GM19395 (cell line): ENCODE measurements around the gene HSP90AA1.
"Not testable (repeated sequence)": the region's sequence is repeated elsewhere in the genome, so short reads cannot be mapped to it uniquely, and the experiment has no call there.

Experiments
- ATAC-seq: cut with Tn5 transposase; IDR thresholded peaks from one replicate; pipeline ENCODE4 v1.9.1; 2021; ENCODE audit warnings: mild to moderate bottlenecking, moderate library complexity; ENCODE audit not compliant: unreplicated experiment

The HSP90AA1 gene

GRCh38 chr14:102095231-102095870 is 8.5 kb upstream of the HSP90AA1 start:
- no peak for ATAC-seq

- ATAC-seq = no peak
These were observed 7.3 kb upstream of the HSP90AA1 start for GRCh38 chr14:102094101-102094500.

- ATAC-seq = no peak
These were observed 6.0 kb upstream of the HSP90AA1 start for GRCh38 chr14:102092806-102093205.

GRCh38 chr14:102090713-102091112 is 3.9 kb upstream of the HSP90AA1 start:
- ATAC-seq = no peak

- no peak for ATAC-seq
These were observed 2.9 kb upstream of the HSP90AA1 start for GRCh38 chr14:102089621-102090343.

- no peak for ATAC-seq
These were observed 1.4 kb upstream of the HSP90AA1 start for GRCh38 chr14:102088012-102088792.

GRCh38 chr14:102087762-102088011 is 843 bp upstream of the HSP90AA1 start:
- no peak for ATAC-seq

GRCh38 chr14:102086709-102086971 is 204 bp downstream of the HSP90AA1 start:
- ATAC-seq = no peak

GRCh38 chr14:102085948-102086708 is 716 bp downstream of the HSP90AA1 start:
- peak; percentile 31 for ATAC-seq

GRCh38 chr14:102085488-102085887 is 1.4 kb downstream of the HSP90AA1 start:
- no peak for ATAC-seq

- no peak for ATAC-seq
These were observed 1.9 kb downstream of the HSP90AA1 start for GRCh38 chr14:102084931-102085330.

- not testable (repeated sequence) for ATAC-seq
These were observed 2.3 kb downstream of the HSP90AA1 start for GRCh38 chr14:102084522-102084921.

GRCh38 chr14:102081231-102082080 is 5.4 kb downstream of the HSP90AA1 start:
- no peak for ATAC-seq

- no peak for ATAC-seq
These were observed 6.4 kb downstream of the HSP90AA1 start for GRCh38 chr14:102080183-102081080.

- ATAC-seq = no peak
These were observed 7.2 kb downstream of the HSP90AA1 start for GRCh38 chr14:102079700-102079979.

- ATAC-seq = no peak
These were observed 7.8 kb downstream of the HSP90AA1 start for GRCh38 chr14:102078831-102079699.

GRCh38 chr14:102078361-102078791 is 8.5 kb downstream of the HSP90AA1 start:
- ATAC-seq = not testable (repeated sequence)

GRCh38 chr14:102077382-102077709 is 9.5 kb downstream of the HSP90AA1 start:
- ATAC-seq = no peak

- no peak for ATAC-seq
These were observed 11.7 kb downstream of the HSP90AA1 start for GRCh38 chr14:102075155-102075554.
